Neural progenitor cell (in vitro differentiated cells): ENCODE measurements around the gene GSDMA. TPM values are rescaled to one million over a fixed set of nuclear protein-coding genes. Genes with fewer than 3 reads are reported as not detected.
"Not testable (repeated sequence)": the region's sequence is repeated elsewhere in the genome, so short reads cannot be mapped to it uniquely, and the experiment has no call there.

ENCODE experiments used
- DNase-seq: peaks from one replicate; pipeline ENCODE4 v3.0.0-alpha.2; 2016; ENCODE audit warnings: low spot score
- H2AFZ ChIP-seq: fragments of 200-600 bp; sonication (generic); replicated peaks from 2 replicates; pipeline ENCODE4 v1.6.1; 2016; ENCODE audit warnings: antibody characterized with exemption
- H3F3A ChIP-seq: fragments of 200-600 bp; sonication (generic); 2 replicates; pipeline ENCODE4 v1.6.1; 2016; ENCODE audit warnings: antibody characterized with exemption, low read depth
- H3K27ac ChIP-seq: fragments of 200-600 bp; sonication (generic); 2 replicates; pipeline ENCODE4 v1.5.1; 2016; ENCODE audit warnings: mild to moderate bottlenecking
- H3K27me3 ChIP-seq: fragments of 200-600 bp; sonication (generic); 2 replicates; pipeline ENCODE4 v1.6.1; 2016; ENCODE audit warnings: mild to moderate bottlenecking, moderate library complexity
- H3K36me3 ChIP-seq: fragments of 200-600 bp; sonication (generic); 2 replicates; pipeline ENCODE4 v1.5.1; 2016
- H3K4me1 ChIP-seq: fragments of 200-600 bp; sonication (generic); 2 replicates; pipeline ENCODE4 v1.6.1; 2016; ENCODE audit warnings: mixed run types
- H3K4me2 ChIP-seq: fragments of 200-600 bp; sonication (generic); 2 replicates; pipeline ENCODE4 v1.6.1; 2016
- H3K4me3 ChIP-seq: fragments of 200-600 bp; sonication (generic); 2 replicates; pipeline ENCODE4 v1.5.1; 2016
- H3K79me2 ChIP-seq: fragments of 200-600 bp; sonication (generic); 2 replicates; pipeline ENCODE4 v1.6.1; 2016; ENCODE audit warnings: low read depth
- H3K9ac ChIP-seq: fragments of 200-600 bp; sonication (generic); 2 replicates; pipeline ENCODE4 v1.6.1; 2016
- H3K9me3 ChIP-seq: fragments of 200-600 bp; sonication (generic); 2 replicates; pipeline ENCODE4 v1.5.1; 2016; ENCODE audit warnings: low read depth
- H4K20me1 ChIP-seq: fragments of 200-600 bp; sonication (generic); 2 replicates; pipeline ENCODE4 v1.6.1; 2016; ENCODE audit warnings: low read depth
- H3K27ac Mint-ChIP-seq: 3 replicates; pipeline ENCODE4 v1.8.0; 2021; ENCODE audit warnings: mixed read lengths
- H3K27me3 Mint-ChIP-seq: 2 replicates; pipeline ENCODE4 v1.8.0; 2022; ENCODE audit warnings: low read depth, mild to moderate bottlenecking, inconsistent platforms, moderate library complexity, mixed read lengths; ENCODE audit not compliant: insufficient read depth
- H3K36me3 Mint-ChIP-seq: 3 replicates; pipeline ENCODE4 v1.8.0; 2021; ENCODE audit warnings: mixed read lengths
- H3K4me1 Mint-ChIP-seq: 3 replicates; pipeline ENCODE4 v1.8.0; 2021; ENCODE audit warnings: mixed read lengths
- H3K4me3 Mint-ChIP-seq: 3 replicates; pipeline ENCODE4 v1.8.0; 2021; ENCODE audit warnings: mild to moderate bottlenecking, moderate library complexity, mixed read lengths
- H3K9me3 Mint-ChIP-seq: 3 replicates; pipeline ENCODE4 v1.8.0; 2020; ENCODE audit warnings: mixed read lengths
- EZH2 ChIP-seq: fragments of 200-600 bp; sonication (generic); IDR thresholded peaks from 2 replicates; pipeline ENCODE4 v1.6.1; 2017; ENCODE audit warnings: antibody characterized with exemption, mild to moderate bottlenecking, moderate library complexity
- EZH2phosphoT487 ChIP-seq: fragments of 200-600 bp; sonication (generic); IDR thresholded peaks from 2 replicates; pipeline ENCODE4 v1.6.1; 2017; ENCODE audit warnings: antibody characterized with exemption
- total RNA-seq: library from RNA; depleted of rRNA; stranded (reverse); fragments of >200 nt; gene quantifications from 2 replicates; pipeline ENCODE4 v1.2.3, GENCODE V29; 2015; ENCODE audit warnings: low replicate concordance
- TF ChIP-seq, protein P1 (sequence below): fragments of 200-600 bp; sonication (generic); IDR thresholded peaks from 2 replicates; pipeline ENCODE4 v1.5.1; 2017; ENCODE audit warnings: antibody characterized with exemption, mild to moderate bottlenecking

Gene GSDMA
- total RNA-seq, 1 donor from 2014 or later: not detected

DNA sequence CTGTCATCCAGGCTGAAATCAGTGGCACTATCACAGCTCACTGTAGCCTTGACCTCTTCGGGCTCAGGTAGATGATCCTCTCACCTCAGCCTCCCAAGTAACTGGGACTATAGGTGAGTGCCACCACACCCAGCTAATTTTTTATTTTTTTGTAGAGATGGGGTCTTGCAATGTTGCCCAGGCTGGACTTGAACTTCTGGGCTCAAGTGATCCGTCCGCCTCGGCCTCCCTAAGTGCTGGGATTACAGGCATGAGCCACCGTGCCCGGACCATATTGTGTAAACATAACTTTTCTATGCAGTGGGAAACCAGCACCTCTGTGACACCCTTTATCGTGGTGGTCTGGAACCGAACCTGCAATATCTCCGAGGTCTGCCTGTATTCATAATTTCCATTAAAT lies 41.3 kb downstream of the GSDMA start:
- H3K4me1 Mint-ChIP-seq: no peaks in the 10 kb centered on the region
- H3K27me3 Mint-ChIP-seq: peaks cover 7% of the 10 kb centered on the region
- no peak overlapping the region for H3K27ac Mint-ChIP-seq
- no peaks in the 10 kb centered on the region for H3K9me3 Mint-ChIP-seq
- Histone ChIP-seq H3F3A (peaks cover 11% of the 10 kb centered on the region), H3K27ac (no peak overlapping the region), H3K4me1 (no peaks in the 10 kb centered on the region), H3K27me3 (no peaks in the 10 kb centered on the region), H3K4me3 (no peak overlapping the region), H3K9ac (no peak overlapping the region), H3K79me2 (no peaks in the 10 kb centered on the region), H3K4me2 (no peak overlapping the region), H3K36me3 (no peaks in the 10 kb centered on the region), H4K20me1 (no peaks in the 10 kb centered on the region), H2AFZ (no peak overlapping the region), H3K9me3 (no peaks in the 10 kb centered on the region)
- no peak for TF ChIP-seq EZH2
- TF ChIP-seq, protein P1, sequence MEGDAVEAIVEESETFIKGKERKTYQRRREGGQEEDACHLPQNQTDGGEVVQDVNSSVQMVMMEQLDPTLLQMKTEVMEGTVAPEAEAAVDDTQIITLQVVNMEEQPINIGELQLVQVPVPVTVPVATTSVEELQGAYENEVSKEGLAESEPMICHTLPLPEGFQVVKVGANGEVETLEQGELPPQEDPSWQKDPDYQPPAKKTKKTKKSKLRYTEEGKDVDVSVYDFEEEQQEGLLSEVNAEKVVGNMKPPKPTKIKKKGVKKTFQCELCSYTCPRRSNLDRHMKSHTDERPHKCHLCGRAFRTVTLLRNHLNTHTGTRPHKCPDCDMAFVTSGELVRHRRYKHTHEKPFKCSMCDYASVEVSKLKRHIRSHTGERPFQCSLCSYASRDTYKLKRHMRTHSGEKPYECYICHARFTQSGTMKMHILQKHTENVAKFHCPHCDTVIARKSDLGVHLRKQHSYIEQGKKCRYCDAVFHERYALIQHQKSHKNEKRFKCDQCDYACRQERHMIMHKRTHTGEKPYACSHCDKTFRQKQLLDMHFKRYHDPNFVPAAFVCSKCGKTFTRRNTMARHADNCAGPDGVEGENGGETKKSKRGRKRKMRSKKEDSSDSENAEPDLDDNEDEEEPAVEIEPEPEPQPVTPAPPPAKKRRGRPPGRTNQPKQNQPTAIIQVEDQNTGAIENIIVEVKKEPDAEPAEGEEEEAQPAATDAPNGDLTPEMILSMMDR: no peak
- TF ChIP-seq EZH2phosphoT487: no peak
- H3K36me3 Mint-ChIP-seq: no peaks in the 10 kb centered on the region
- DNase-seq: no peak
- no peak overlapping the region for H3K4me3 Mint-ChIP-seq

DNA sequence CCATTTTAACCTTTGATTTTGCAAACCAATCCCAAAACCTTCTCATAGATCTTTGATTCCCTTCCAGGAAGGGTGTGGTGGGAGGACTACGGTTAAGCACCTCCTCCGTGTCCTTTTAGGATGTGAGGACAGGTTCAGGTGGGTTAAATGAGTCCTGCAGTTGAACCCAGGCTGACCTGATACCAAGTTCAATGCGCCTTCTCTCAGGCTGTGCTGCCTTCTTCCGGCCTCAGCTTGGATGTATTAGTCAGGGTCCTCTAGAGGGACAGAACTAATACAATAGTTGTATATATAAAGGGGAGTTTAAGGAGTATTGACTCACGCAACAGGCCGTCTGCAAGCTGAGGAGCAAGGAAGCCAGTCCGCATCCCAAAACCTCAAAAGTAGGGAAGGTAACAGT lies 41.9 kb downstream of the GSDMA start:
- Histone ChIP-seq H3K27me3 (no peaks in the 10 kb centered on the region), H3K4me2 (no peak overlapping the region), H3K36me3 (no peaks in the 10 kb centered on the region), H3K9ac (no peak overlapping the region), H4K20me1 (no peaks in the 10 kb centered on the region), H3K9me3 (no peaks in the 10 kb centered on the region), H2AFZ (no peak overlapping the region), H3K4me3 (no peak overlapping the region), H3F3A (peaks cover 11% of the 10 kb centered on the region), H3K27ac (no peak overlapping the region), H3K79me2 (no peaks in the 10 kb centered on the region), H3K4me1 (no peaks in the 10 kb centered on the region)
- no peak overlapping the region for H3K27ac Mint-ChIP-seq
- TF ChIP-seq, protein P1: no peak
- TF ChIP-seq EZH2 (no peak), EZH2phosphoT487 (no peak)
- no peaks in the 10 kb centered on the region for H3K9me3 Mint-ChIP-seq
- H3K4me3 Mint-ChIP-seq: no peak overlapping the region
- H3K27me3 Mint-ChIP-seq: peaks cover 7% of the 10 kb centered on the region
- no peaks in the 10 kb centered on the region for H3K36me3 Mint-ChIP-seq
- DNase-seq: no peak
- H3K4me1 Mint-ChIP-seq: no peaks in the 10 kb centered on the region

DNA sequence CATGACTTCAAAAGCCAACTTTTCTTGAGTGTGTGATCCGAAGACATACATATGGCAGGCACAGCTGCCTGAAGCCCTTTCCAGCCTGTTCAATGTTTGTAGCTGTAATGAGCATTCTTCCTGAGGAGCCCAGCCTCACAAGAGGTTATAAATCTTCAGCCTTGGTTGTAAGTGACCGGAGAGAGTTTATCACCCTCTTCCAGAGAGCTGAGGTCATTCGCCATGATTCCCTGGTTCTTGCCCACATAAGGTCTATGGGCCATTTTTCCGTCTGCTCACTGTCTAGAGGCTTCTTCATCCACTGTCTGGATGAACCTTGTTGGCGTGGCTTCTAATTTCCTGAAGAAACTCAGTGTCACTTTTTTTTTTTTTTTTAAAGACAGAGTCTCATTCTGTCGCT lies 42.7 kb downstream of the GSDMA start:
- no peak overlapping the region for H3K27ac Mint-ChIP-seq
- Histone ChIP-seq H3K9me3 (no peaks in the 10 kb centered on the region), H2AFZ (no peak overlapping the region), H3K27me3 (no peaks in the 10 kb centered on the region), H3K4me1 (no peaks in the 10 kb centered on the region), H3K79me2 (no peaks in the 10 kb centered on the region), H3K27ac (no peak overlapping the region), H3K36me3 (no peaks in the 10 kb centered on the region), H3K4me3 (no peak overlapping the region), H3K9ac (no peak overlapping the region), H4K20me1 (no peaks in the 10 kb centered on the region), H3F3A (peaks cover 7% of the 10 kb centered on the region), H3K4me2 (no peak overlapping the region)
- TF ChIP-seq EZH2 (no peak), EZH2phosphoT487 (no peak)
- TF ChIP-seq, protein P1: no peak
- peaks cover 7% of the 10 kb centered on the region for H3K27me3 Mint-ChIP-seq
- no peak overlapping the region for H3K4me3 Mint-ChIP-seq
- no peaks in the 10 kb centered on the region for H3K9me3 Mint-ChIP-seq
- no peak for DNase-seq
- H3K36me3 Mint-ChIP-seq: no peaks in the 10 kb centered on the region
- H3K4me1 Mint-ChIP-seq: no peaks in the 10 kb centered on the region

DNA sequence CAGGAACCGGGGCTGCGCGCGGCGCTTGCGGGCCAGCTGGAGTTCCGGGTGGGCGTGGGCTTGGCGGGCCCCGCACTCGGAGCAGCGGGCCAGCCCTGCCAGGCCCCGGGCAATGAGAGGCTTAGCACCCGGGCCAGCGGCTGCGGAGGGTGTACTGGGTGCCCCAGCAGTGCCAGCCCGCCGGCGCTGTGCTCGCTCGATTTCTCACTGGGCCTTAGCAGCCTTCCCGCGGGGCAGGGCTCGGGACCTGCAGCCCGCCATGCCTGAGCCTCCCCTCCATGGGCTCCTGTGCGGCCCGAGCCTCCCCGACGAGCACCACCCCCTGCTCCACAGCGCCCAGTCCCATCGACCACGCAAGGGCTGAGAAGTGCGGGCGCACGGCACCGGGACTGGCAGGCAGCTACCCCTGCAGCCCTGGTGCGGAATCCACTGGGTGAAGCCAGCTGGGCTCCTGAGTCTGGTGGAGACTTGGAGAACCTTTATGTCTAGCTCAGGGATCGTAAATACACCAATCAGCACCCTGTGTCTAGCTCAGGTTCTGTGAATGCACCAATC lies 48.2 kb downstream of the GSDMA start:
- H3K4me1 Mint-ChIP-seq: peaks cover 20% of the 10 kb centered on the region
- not testable (repeated sequence) for H3K79me2 ChIP-seq, H3K4me3 ChIP-seq, H3K9ac ChIP-seq, H3K9me3 Mint-ChIP-seq, H4K20me1 ChIP-seq, H3K27me3 Mint-ChIP-seq, H3K27ac Mint-ChIP-seq, H3K36me3 ChIP-seq, H3K36me3 Mint-ChIP-seq, H3K9me3 ChIP-seq, DNase-seq, H3F3A ChIP-seq, H3K4me3 Mint-ChIP-seq, H3K27me3 ChIP-seq, H2AFZ ChIP-seq, H3K27ac ChIP-seq, H3K4me2 ChIP-seq
- H3K4me1 ChIP-seq: peaks cover 14% of the 10 kb centered on the region

DNA sequence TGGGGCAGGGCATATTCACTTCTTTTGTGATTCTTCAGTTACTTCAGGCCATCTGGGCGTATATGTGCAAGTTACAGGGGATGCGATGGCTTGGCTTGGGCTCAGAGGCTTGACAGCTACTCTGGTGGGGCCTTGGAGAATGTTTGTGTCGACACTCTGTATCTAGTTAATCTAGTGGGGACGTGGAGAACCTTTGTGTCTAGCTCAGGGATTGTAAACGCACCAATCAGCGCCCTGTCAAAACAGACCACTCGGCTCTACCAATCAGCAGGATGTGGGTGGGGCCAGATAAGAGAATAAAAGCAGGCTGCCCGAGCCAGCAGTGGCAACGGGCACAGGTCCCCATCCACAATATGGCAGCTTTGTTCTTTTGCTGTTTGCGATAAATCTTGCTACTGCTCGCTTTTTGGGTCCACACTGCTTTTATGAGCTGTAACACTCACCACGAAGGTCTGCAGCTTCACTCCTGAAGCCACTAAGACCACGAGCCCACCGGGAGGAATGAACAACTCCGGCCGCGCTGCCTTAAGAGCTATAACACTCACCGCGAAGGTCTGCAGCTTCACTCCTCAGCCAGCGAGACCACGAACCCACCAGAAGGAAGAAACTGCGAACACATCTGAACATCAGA lies 49.3 kb downstream of the GSDMA start:
- H3F3A ChIP-seq, DNase-seq, H3K4me2 ChIP-seq, H3K79me2 ChIP-seq, H3K4me3 Mint-ChIP-seq, H3K36me3 ChIP-seq, H2AFZ ChIP-seq, H3K27me3 Mint-ChIP-seq, H3K4me3 ChIP-seq, H3K27me3 ChIP-seq, H3K27ac ChIP-seq, H3K9me3 Mint-ChIP-seq, H3K9me3 ChIP-seq, H3K36me3 Mint-ChIP-seq, H3K9ac ChIP-seq, H4K20me1 ChIP-seq: not testable (repeated sequence)
- Mint-ChIP-seq H3K4me1 (peaks cover 20% of the 10 kb centered on the region), H3K27ac (peak overlapping the region; percentile 32)
- H3K4me1 ChIP-seq: peaks cover 14% of the 10 kb centered on the region
